NCI-H1105 treated with DMSO at 0.1 percent for 48 hours (cell line): ENCODE data around the gene CNOT10.

Experiments
- DNase-seq: peaks from one replicate; lab custom pipeline; 2025; lab: John Stamatoyannopoulos, UW

The CNOT10 gene

DNA sequence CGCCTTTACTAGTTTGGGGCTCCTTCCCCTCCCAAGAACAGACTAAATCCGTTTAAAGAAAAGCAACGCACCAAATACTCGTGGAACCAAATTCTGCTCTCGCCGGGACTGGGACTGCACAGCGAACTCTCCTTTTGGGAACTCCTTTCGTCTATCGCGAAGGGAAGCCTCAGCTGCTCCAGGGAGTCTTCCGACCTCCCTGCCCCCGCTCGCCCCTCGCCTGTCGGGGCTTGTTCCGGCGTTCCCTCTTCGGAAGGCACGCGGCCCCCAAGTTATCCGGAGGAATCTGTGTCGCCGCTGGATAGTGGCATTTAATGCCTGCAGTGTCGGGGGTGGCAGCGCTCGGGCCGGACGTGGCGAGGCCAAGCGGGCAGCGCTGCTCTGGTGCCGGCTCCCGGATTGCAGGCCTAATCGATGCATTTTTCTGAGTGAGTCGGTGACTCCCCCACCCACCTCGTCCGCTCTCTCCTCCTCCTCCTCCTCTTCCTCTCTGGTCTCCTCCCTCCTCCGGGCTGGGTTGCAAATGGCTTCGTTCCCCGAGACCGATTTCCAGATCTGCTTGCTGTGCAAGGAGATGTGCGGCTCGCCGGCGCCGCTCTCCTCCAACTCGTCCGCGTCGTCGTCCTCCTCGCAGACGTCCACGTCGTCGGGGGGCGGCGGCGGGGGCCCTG, 132.7 kb downstream of the CNOT10 start, which contains the start of gene TRIM71:
Gene TRIM71 (plus strand): TSS at position 440 of the 671 bp plus-strand sequence. CDS start 84 bp downstream, at position 524.
- peak; percentile 27 for DNase-seq

DNA sequence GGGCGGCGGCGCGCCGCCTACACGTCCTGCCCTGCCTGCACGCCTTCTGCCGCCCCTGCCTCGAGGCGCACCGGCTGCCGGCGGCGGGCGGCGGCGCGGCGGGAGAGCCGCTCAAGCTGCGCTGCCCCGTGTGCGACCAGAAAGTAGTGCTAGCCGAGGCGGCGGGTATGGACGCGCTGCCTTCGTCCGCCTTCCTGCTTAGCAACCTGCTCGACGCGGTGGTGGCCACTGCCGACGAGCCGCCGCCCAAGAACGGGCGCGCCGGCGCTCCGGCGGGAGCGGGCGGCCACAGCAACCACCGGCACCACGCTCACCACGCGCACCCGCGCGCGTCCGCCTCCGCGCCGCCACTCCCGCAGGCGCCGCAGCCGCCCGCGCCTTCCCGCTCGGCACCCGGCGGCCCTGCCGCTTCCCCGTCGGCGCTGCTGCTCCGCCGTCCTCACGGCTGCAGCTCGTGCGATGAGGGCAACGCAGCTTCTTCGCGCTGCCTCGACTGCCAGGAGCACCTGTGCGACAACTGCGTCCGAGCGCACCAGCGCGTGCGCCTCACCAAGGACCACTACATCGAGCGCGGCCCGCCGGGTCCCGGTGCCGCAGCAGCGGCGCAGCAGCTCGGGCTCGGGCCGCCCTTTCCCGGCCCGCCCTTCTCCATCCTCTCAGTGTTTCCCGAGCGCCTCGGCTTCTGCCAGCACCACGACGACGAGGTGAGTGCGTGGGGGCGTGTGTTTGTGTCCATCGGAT, 133.4 kb downstream of the CNOT10 start:
- no peak for DNase-seq

GRCh38 chr3:32818970-32819511, 134.1 kb downstream of the CNOT10 start:
- no peak for DNase-seq

GRCh38 chr3:32819551-32820348, 134.8 kb downstream of the CNOT10 start:
- DNase-seq = no peak

GRCh38 chr3:32820430-32820829, 135.4 kb downstream of the CNOT10 start:
- DNase-seq = no peak

- no peak for DNase-seq
These were observed 136.1 kb downstream of the CNOT10 start for GRCh38 chr3:32820971-32821685.

GRCh38 chr3:32821686-32822296, 136.8 kb downstream of the CNOT10 start:
- DNase-seq = no peak

DNA sequence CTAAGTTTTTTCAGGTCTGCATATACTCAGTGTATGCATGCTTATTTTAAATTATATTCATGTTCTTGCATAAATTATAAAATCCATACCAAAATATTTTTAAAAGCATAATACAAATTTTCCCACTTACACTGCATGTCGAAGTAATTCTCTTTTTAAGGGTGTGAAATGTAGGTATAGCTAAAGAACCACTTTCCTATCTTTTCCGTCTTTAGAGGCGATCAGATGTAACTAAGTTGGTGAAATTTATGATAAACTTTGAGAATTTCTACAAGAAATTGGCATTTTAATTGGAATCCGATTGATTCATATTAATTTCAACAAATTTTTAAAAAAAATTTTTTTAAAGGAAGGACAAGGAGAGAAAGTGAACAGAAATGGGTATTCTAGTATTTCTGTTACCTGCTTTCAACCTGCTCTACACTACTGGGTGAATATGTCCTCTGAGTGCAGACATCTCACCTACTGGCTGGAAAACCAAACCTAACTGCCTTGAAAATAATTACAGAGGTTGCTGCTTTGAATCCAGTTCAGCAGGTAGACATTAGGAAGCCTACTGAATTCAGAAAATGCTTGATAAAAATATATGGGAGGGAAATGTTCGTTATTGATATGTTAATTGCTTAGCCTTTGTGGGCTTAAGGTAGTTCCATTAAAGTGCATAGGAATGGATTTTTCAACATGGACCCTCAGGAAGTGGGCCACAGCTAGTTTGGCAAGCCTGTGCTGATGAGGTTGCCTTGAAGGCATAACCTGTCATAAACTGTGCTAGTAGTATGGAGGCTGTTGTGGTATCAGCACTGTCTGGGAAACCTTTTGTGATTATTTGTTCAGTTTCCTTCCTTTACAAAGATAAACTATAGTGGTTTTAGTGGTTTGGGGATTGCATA, 137.9 kb downstream of the CNOT10 start:
- no peak for DNase-seq
